HEK293 (cell line): ENCODE data around the gene SLC22A17.

Experiments used
- CTCF ChIA-PET: fragments of 350-600 bp; formaldehyde crosslinking; extraction: SDS; loops from one replicate; lab custom pipeline; 2021; ENCODE audit warnings: antibody characterized with exemption; lab: Yijun Ruan, JAX
- POLR2A ChIA-PET: fragments of 300-600 bp; formaldehyde crosslinking; extraction: SDS; loops from one replicate; lab custom pipeline; 2020; ENCODE audit warnings: antibody characterized with exemption, inconsistent platforms; lab: Yijun Ruan, JAX
- H3K27ac ChIP-seq: fragments of 200-500 bp; sonication (Bioruptor generic); 2 replicates; pipeline ENCODE4 v1.5.1; 2014; ENCODE audit warnings: low read depth, low read length, control low read depth, inconsistent platforms; ENCODE audit errors: extremely low read depth
- H3K36me3 ChIP-seq, 2 experiments: fragments of 200-500 bp in 1 of 2; sonication (Bioruptor generic) in 1 of 2; 1 replicate in 1 of 2; 2 replicates in 1 of 2; pipeline ENCODE4 v1.5.1; 2014 to 2017; ENCODE audit warnings: inconsistent platforms in 2 of 2, low read length in 2 of 2; ENCODE audit not compliant: control insufficient read depth in 2 of 2, insufficient read depth in 1 of 2
- H3K4me1 ChIP-seq: fragments of 200-500 bp; sonication (Bioruptor generic); 2 replicates; pipeline ENCODE4 v1.5.1; 2014; ENCODE audit warnings: mild to moderate bottlenecking, low read length, inconsistent platforms; ENCODE audit not compliant: control insufficient read depth, insufficient read depth
- H3K4me3 ChIP-seq: 2 replicates; pipeline ENCODE4 v1.5.1; 2011; ENCODE audit warnings: low read depth, mild to moderate bottlenecking, control low read depth, low read length, moderate library complexity
- H3K9me3 ChIP-seq: fragments of 200-500 bp; sonication (Bioruptor generic); 2 replicates; pipeline ENCODE4 v1.5.1; 2014; ENCODE audit warnings: low read depth, low read length, inconsistent platforms; ENCODE audit not compliant: control insufficient read depth, insufficient read depth
- KLF8 ChIP-seq: fragments of 450-650 bp; formaldehyde crosslinking; IDR thresholded peaks from 2 replicates; pipeline ENCODE4 v1.5.1; 2016; ENCODE audit warnings: missing biosample characterization, missing genetic modification characterization
- REPIN1 ChIP-seq: fragments of 450-650 bp; formaldehyde crosslinking; IDR thresholded peaks from 2 replicates; pipeline ENCODE4 v1.5.1; 2017; ENCODE audit warnings: missing biosample characterization, missing genetic modification characterization, low read depth
- ZNF221 ChIP-seq: fragments of 450-650 bp; formaldehyde crosslinking; IDR thresholded peaks from 2 replicates; pipeline ENCODE4 v1.5.1; 2017; ENCODE audit warnings: missing biosample characterization, missing genetic modification characterization, borderline replicate concordance
- ZNF24 ChIP-seq: fragments of 450-650 bp; formaldehyde crosslinking; IDR thresholded peaks from 2 replicates; pipeline ENCODE4 v1.5.1; 2016; ENCODE audit warnings: missing biosample characterization, missing genetic modification characterization
- ZNF341 ChIP-seq: fragments of 450-650 bp; formaldehyde crosslinking; IDR thresholded peaks from 2 replicates; pipeline ENCODE4; 2016; ENCODE audit warnings: low read depth, missing biosample characterization, missing genetic modification characterization
- ZNF768 ChIP-seq: fragments of 450-650 bp; formaldehyde crosslinking; IDR thresholded peaks from 2 replicates; pipeline ENCODE4 v1.5.1; 2018; ENCODE audit warnings: missing biosample characterization, mild to moderate bottlenecking, missing genetic modification characterization
- ZNF785 ChIP-seq: fragments of 450-650 bp; formaldehyde crosslinking; IDR thresholded peaks from 2 replicates; pipeline ENCODE4 v1.5.1; 2016; ENCODE audit warnings: missing biosample characterization, missing genetic modification characterization
- TF ChIP-seq, protein P1 (sequence below): fragments of 450-650 bp; formaldehyde crosslinking; IDR thresholded peaks from 2 replicates; pipeline ENCODE4 v1.5.1; 2016; ENCODE audit warnings: missing biosample characterization, missing genetic modification characterization
- TF ChIP-seq, protein P2 (sequence below): fragments of 450-650 bp; formaldehyde crosslinking; IDR thresholded peaks from 2 replicates; pipeline ENCODE4 v1.5.0; 2017; ENCODE audit warnings: missing biosample characterization, missing genetic modification characterization, borderline replicate concordance
- TF ChIP-seq, protein P3 (sequence below): fragments of 450-650 bp; formaldehyde crosslinking; IDR thresholded peaks from 2 replicates; pipeline ENCODE4 v1.5.1; 2016; ENCODE audit warnings: missing biosample characterization, missing genetic modification characterization
- TF ChIP-seq, protein P4 (sequence below): fragments of 450-650 bp; formaldehyde crosslinking; IDR thresholded peaks from 2 replicates; pipeline ENCODE4 v1.5.1; 2017; ENCODE audit warnings: missing biosample characterization, missing genetic modification characterization
- TF ChIP-seq, protein P5 (sequence below): sonication (generic); formaldehyde crosslinking; IDR thresholded peaks from 2 replicates; pipeline ENCODE4 v1.8.1; 2022; ENCODE audit warnings: mild to moderate bottlenecking, moderate library complexity, missing genetic modification reagents
- TF ChIP-seq, protein P6 (sequence below): fragments of 450-650 bp; formaldehyde crosslinking; IDR thresholded peaks from 2 replicates; pipeline ENCODE4 v1.5.1; 2016; ENCODE audit warnings: missing biosample characterization, missing genetic modification characterization, borderline replicate concordance

SLC22A17 gene

DNA sequence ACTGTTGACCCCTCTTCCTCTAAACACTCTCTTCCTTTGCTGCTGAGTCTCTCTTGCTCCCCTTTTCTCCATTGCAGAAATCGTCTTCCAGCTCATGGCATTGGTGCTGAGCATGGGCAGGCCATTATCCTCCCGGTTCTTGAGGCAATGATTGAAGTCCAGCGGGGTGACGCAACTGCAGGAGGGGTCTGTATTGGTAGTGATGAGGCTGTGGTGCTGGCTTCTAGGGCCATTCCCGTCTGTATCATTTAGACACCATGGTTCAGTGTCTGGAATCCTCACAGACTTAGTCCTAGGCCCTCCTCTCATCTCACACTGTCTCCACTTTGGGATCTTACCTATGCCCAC is 720 bp upstream of the SLC22A17 start (continued):
- TF ChIP-seq, protein P1, sequence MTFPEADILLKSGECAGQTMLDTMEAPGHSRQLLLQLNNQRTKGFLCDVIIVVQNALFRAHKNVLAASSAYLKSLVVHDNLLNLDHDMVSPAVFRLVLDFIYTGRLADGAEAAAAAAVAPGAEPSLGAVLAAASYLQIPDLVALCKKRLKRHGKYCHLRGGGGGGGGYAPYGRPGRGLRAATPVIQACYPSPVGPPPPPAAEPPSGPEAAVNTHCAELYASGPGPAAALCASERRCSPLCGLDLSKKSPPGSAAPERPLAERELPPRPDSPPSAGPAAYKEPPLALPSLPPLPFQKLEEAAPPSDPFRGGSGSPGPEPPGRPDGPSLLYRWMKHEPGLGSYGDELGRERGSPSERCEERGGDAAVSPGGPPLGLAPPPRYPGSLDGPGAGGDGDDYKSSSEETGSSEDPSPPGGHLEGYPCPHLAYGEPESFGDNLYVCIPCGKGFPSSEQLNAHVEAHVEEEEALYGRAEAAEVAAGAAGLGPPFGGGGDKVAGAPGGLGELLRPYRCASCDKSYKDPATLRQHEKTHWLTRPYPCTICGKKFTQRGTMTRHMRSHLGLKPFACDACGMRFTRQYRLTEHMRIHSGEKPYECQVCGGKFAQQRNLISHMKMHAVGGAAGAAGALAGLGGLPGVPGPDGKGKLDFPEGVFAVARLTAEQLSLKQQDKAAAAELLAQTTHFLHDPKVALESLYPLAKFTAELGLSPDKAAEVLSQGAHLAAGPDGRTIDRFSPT (tag by site-specific recombination): no peak
- TF ChIP-seq ZNF785 (tag by site-specific recombination): no peak
- TF ChIP-seq REPIN1 (tag by site-specific recombination): no peak

DNA sequence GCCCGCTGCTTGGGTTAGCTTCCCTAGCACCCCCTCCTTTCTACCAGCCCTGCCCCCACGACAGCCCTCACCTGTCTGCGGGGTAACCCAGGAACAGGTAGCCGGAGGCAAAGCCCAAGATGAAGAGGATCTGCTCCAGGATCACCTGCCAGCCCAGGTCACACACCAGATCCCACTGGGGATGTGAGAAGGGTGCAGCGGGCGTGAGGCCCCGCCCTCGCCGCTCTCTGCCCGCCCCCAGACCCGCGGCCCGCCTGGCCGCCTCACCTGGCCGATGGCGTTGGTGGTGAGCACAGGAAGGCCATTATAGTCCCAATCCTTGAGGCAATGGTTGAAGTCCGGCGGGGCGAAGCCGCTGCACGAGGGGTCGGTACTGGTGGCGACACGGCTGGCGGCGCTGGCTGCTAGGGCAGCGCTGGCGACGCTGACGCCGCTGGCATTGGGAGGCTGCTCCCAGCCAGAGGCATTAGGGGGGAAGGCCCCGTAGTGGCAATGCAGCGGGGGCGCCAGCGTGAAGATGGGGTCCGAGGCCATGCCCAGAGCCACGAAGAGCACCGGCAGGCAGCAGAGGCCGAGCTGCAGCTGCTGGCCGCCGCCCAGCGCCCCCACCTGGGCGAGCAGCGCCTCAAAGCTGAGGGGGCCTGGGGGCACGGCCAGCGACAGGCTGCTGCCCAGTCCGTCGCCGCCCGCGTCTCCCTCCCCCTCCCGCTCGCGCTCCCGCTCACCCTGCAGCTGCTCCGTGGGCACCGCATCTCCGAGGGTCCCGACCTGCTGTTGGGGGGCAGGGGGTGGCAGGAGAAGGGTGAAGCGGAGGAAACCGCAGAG is 794 bp downstream of the SLC22A17 start:
- POLR2A ChIA-PET: interaction anchor here (0.7 to 1.9 kb wide), 3 partner anchors 30 to 65 kb away, joined by 3 to 7 read pairs (median 4); partner anchors contain the start of gene PABPN1
- TF ChIP-seq, protein P1 (tag by site-specific recombination): peak; percentile 82; the same call in 1 of the 2 replicates
- TF ChIP-seq KLF8 (tag by site-specific recombination) (no peak), ZNF24 (no peak), ZNF221 (tag by site-specific recombination) (no peak), ZNF341 (tag by site-specific recombination) (0 out of 2 replicates have a peak, but pooled peaks have one; percentile 17), ZNF768 (no peak)
- TF ChIP-seq, protein P2, sequence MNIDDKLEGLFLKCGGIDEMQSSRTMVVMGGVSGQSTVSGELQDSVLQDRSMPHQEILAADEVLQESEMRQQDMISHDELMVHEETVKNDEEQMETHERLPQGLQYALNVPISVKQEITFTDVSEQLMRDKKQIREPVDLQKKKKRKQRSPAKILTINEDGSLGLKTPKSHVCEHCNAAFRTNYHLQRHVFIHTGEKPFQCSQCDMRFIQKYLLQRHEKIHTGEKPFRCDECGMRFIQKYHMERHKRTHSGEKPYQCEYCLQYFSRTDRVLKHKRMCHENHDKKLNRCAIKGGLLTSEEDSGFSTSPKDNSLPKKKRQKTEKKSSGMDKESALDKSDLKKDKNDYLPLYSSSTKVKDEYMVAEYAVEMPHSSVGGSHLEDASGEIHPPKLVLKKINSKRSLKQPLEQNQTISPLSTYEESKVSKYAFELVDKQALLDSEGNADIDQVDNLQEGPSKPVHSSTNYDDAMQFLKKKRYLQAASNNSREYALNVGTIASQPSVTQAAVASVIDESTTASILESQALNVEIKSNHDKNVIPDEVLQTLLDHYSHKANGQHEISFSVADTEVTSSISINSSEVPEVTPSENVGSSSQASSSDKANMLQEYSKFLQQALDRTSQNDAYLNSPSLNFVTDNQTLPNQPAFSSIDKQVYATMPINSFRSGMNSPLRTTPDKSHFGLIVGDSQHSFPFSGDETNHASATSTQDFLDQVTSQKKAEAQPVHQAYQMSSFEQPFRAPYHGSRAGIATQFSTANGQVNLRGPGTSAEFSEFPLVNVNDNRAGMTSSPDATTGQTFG: no peak
- TF ChIP-seq, protein P3, sequence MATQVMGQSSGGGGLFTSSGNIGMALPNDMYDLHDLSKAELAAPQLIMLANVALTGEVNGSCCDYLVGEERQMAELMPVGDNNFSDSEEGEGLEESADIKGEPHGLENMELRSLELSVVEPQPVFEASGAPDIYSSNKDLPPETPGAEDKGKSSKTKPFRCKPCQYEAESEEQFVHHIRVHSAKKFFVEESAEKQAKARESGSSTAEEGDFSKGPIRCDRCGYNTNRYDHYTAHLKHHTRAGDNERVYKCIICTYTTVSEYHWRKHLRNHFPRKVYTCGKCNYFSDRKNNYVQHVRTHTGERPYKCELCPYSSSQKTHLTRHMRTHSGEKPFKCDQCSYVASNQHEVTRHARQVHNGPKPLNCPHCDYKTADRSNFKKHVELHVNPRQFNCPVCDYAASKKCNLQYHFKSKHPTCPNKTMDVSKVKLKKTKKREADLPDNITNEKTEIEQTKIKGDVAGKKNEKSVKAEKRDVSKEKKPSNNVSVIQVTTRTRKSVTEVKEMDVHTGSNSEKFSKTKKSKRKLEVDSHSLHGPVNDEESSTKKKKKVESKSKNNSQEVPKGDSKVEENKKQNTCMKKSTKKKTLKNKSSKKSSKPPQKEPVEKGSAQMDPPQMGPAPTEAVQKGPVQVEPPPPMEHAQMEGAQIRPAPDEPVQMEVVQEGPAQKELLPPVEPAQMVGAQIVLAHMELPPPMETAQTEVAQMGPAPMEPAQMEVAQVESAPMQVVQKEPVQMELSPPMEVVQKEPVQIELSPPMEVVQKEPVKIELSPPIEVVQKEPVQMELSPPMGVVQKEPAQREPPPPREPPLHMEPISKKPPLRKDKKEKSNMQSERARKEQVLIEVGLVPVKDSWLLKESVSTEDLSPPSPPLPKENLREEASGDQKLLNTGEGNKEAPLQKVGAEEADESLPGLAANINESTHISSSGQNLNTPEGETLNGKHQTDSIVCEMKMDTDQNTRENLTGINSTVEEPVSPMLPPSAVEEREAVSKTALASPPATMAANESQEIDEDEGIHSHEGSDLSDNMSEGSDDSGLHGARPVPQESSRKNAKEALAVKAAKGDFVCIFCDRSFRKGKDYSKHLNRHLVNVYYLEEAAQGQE: no peak
- TF ChIP-seq, protein P4, sequence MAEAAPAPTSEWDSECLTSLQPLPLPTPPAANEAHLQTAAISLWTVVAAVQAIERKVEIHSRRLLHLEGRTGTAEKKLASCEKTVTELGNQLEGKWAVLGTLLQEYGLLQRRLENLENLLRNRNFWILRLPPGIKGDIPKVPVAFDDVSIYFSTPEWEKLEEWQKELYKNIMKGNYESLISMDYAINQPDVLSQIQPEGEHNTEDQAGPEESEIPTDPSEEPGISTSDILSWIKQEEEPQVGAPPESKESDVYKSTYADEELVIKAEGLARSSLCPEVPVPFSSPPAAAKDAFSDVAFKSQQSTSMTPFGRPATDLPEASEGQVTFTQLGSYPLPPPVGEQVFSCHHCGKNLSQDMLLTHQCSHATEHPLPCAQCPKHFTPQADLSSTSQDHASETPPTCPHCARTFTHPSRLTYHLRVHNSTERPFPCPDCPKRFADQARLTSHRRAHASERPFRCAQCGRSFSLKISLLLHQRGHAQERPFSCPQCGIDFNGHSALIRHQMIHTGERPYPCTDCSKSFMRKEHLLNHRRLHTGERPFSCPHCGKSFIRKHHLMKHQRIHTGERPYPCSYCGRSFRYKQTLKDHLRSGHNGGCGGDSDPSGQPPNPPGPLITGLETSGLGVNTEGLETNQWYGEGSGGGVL (tag by site-specific recombination): peak; percentile 71
- TF ChIP-seq, protein P5, sequence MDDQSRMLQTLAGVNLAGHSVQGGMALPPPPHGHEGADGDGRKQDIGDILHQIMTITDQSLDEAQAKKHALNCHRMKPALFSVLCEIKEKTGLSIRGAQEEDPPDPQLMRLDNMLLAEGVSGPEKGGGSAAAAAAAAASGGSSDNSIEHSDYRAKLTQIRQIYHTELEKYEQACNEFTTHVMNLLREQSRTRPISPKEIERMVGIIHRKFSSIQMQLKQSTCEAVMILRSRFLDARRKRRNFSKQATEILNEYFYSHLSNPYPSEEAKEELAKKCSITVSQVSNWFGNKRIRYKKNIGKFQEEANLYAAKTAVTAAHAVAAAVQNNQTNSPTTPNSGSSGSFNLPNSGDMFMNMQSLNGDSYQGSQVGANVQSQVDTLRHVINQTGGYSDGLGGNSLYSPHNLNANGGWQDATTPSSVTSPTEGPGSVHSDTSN (CRISPR knock-in tag): no peak
- TF ChIP-seq, protein P6, sequence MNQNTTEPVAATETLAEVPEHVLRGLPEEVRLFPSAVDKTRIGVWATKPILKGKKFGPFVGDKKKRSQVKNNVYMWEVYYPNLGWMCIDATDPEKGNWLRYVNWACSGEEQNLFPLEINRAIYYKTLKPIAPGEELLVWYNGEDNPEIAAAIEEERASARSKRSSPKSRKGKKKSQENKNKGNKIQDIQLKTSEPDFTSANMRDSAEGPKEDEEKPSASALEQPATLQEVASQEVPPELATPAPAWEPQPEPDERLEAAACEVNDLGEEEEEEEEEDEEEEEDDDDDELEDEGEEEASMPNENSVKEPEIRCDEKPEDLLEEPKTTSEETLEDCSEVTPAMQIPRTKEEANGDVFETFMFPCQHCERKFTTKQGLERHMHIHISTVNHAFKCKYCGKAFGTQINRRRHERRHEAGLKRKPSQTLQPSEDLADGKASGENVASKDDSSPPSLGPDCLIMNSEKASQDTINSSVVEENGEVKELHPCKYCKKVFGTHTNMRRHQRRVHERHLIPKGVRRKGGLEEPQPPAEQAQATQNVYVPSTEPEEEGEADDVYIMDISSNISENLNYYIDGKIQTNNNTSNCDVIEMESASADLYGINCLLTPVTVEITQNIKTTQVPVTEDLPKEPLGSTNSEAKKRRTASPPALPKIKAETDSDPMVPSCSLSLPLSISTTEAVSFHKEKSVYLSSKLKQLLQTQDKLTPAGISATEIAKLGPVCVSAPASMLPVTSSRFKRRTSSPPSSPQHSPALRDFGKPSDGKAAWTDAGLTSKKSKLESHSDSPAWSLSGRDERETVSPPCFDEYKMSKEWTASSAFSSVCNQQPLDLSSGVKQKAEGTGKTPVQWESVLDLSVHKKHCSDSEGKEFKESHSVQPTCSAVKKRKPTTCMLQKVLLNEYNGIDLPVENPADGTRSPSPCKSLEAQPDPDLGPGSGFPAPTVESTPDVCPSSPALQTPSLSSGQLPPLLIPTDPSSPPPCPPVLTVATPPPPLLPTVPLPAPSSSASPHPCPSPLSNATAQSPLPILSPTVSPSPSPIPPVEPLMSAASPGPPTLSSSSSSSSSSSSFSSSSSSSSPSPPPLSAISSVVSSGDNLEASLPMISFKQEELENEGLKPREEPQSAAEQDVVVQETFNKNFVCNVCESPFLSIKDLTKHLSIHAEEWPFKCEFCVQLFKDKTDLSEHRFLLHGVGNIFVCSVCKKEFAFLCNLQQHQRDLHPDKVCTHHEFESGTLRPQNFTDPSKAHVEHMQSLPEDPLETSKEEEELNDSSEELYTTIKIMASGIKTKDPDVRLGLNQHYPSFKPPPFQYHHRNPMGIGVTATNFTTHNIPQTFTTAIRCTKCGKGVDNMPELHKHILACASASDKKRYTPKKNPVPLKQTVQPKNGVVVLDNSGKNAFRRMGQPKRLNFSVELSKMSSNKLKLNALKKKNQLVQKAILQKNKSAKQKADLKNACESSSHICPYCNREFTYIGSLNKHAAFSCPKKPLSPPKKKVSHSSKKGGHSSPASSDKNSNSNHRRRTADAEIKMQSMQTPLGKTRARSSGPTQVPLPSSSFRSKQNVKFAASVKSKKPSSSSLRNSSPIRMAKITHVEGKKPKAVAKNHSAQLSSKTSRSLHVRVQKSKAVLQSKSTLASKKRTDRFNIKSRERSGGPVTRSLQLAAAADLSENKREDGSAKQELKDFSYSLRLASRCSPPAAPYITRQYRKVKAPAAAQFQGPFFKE (tag by site-specific recombination): 0 out of 2 replicates have a peak, but pooled peaks have one; percentile 34

More for the DNA sequence above, 794 bp downstream of the SLC22A17 start:
- no peak overlapping the region for H3K27ac ChIP-seq
- CTCF ChIA-PET: interaction anchor here (0.6 to 1.7 kb wide), 3 partner anchors 9 to 30 kb away, joined by 3 to 6 read pairs (median 4); no protein-coding TSS in a partner anchor
- no peaks in the 10 kb centered on the region for H3K9me3 ChIP-seq
- peak overlapping the region; percentile 56 for H3K4me3 ChIP-seq
- H3K4me1 ChIP-seq: no peaks in the 10 kb centered on the region
- no peaks in the 10 kb centered on the region for H3K36me3 ChIP-seq
